HEK293 (cell line): ENCODE results near the gene STK32C.

ENCODE experiments used
- GFI1B ChIP-seq: fragments of 450-650 bp; formaldehyde crosslinking; IDR thresholded peaks from 2 replicates; pipeline ENCODE4 v1.5.1; 2016; ENCODE audit warnings: missing biosample characterization, missing genetic modification characterization
- MYNN ChIP-seq: fragments of 450-650 bp; formaldehyde crosslinking; IDR thresholded peaks from 2 replicates; pipeline ENCODE4 v1.5.1; 2016; ENCODE audit warnings: missing biosample characterization, missing genetic modification characterization, borderline replicate concordance
- YY1 ChIP-seq: fragments of 450-650 bp; formaldehyde crosslinking; IDR thresholded peaks from 2 replicates; pipeline ENCODE4 v1.5.1; 2018; ENCODE audit warnings: missing biosample characterization, missing genetic modification characterization
- ZBTB1 ChIP-seq: fragments of 450-650 bp; formaldehyde crosslinking; IDR thresholded peaks from 2 replicates; pipeline ENCODE4 v1.5.1; 2016; ENCODE audit warnings: missing biosample characterization, missing genetic modification characterization
- ZBTB17 ChIP-seq: fragments of 450-650 bp; formaldehyde crosslinking; IDR thresholded peaks from 2 replicates; pipeline ENCODE4 v1.5.1; 2016; ENCODE audit warnings: missing biosample characterization, missing genetic modification characterization
- ZFHX2 ChIP-seq: fragments of 450-650 bp; formaldehyde crosslinking; conservative IDR thresholded peaks from 2 replicates; pipeline ENCODE4 v1.5.1; 2016; ENCODE audit warnings: missing biosample characterization, missing genetic modification characterization
- ZIC2 ChIP-seq: fragments of 450-650 bp; formaldehyde crosslinking; IDR thresholded peaks from 2 replicates; pipeline ENCODE4 v1.5.1; 2016; ENCODE audit warnings: missing biosample characterization, missing genetic modification characterization
- ZNF10 ChIP-seq: fragments of 450-650 bp; formaldehyde crosslinking; IDR thresholded peaks from 2 replicates; pipeline ENCODE4 v1.5.1; 2017; ENCODE audit warnings: missing biosample characterization, missing genetic modification characterization
- ZNF214 ChIP-seq: fragments of 450-650 bp; formaldehyde crosslinking; IDR thresholded peaks from 2 replicates; pipeline ENCODE4 v1.5.1; 2017; ENCODE audit warnings: missing biosample characterization, mild to moderate bottlenecking, missing genetic modification characterization, borderline replicate concordance
- ZNF221 ChIP-seq: fragments of 450-650 bp; formaldehyde crosslinking; IDR thresholded peaks from 2 replicates; pipeline ENCODE4 v1.5.1; 2017; ENCODE audit warnings: missing biosample characterization, missing genetic modification characterization, borderline replicate concordance
- ZNF394 ChIP-seq: fragments of 450-650 bp; formaldehyde crosslinking; IDR thresholded peaks from 2 replicates; pipeline ENCODE4 v1.5.1; 2016; ENCODE audit warnings: missing biosample characterization, missing genetic modification characterization, mild to moderate bottlenecking, moderate library complexity, borderline replicate concordance
- ZNF423 ChIP-seq: fragments of 450-650 bp; formaldehyde crosslinking; IDR thresholded peaks from 2 replicates; pipeline ENCODE4 v1.5.1; 2016; ENCODE audit warnings: missing biosample characterization, missing genetic modification characterization
- ZNF561 ChIP-seq: fragments of 450-650 bp; IDR thresholded peaks from 2 replicates; pipeline ENCODE4 v1.5.1; 2018; ENCODE audit warnings: missing biosample characterization, missing genetic modification characterization, borderline replicate concordance
- ZNF571 ChIP-seq: fragments of 450-650 bp; formaldehyde crosslinking; IDR thresholded peaks from 2 replicates; pipeline ENCODE4 v1.5.0; 2017; ENCODE audit warnings: missing biosample characterization, missing genetic modification characterization
- ZNF658 ChIP-seq: fragments of 450-650 bp; formaldehyde crosslinking; IDR thresholded peaks from 2 replicates; pipeline ENCODE4; 2016; ENCODE audit warnings: missing biosample characterization, missing genetic modification characterization
- ZNF677 ChIP-seq: fragments of 450-650 bp; IDR thresholded peaks from 2 replicates; pipeline ENCODE4 v1.5.0; 2018; ENCODE audit warnings: missing biosample characterization, mild to moderate bottlenecking, missing genetic modification characterization, moderate library complexity
- TF ChIP-seq, protein P1 (sequence below): fragments of 450-650 bp; formaldehyde crosslinking; IDR thresholded peaks from 2 replicates; pipeline ENCODE4 v1.5.1; 2016; ENCODE audit warnings: missing biosample characterization, missing genetic modification characterization, low read depth
- TF ChIP-seq, protein P2 (sequence below): fragments of 450-650 bp; IDR thresholded peaks from 2 replicates; pipeline ENCODE4 v1.5.1; 2018; ENCODE audit warnings: missing biosample characterization, missing genetic modification characterization
- TF ChIP-seq, protein P3 (sequence below): fragments of 450-650 bp; formaldehyde crosslinking; conservative IDR thresholded peaks from 2 replicates; pipeline ENCODE4 v1.5.1; 2016; ENCODE audit warnings: low read depth, missing biosample characterization, missing genetic modification characterization
- TF ChIP-seq, protein P4 (sequence below): fragments of 450-650 bp; formaldehyde crosslinking; IDR thresholded peaks from 2 replicates; pipeline ENCODE4 v1.5.1; 2017; ENCODE audit warnings: missing biosample characterization, mild to moderate bottlenecking, missing genetic modification characterization, moderate library complexity
- TF ChIP-seq, protein P5 (sequence below): fragments of 450-650 bp; formaldehyde crosslinking; IDR thresholded peaks from 2 replicates; pipeline ENCODE4 v1.5.1; 2016; ENCODE audit warnings: missing biosample characterization, missing genetic modification characterization
- TF ChIP-seq, protein P6 (sequence below): fragments of 450-650 bp; formaldehyde crosslinking; optimal IDR thresholded peaks from 2 replicates; pipeline ENCODE3; 2016; ENCODE audit warnings: missing biosample characterization, mild to moderate bottlenecking, missing genetic modification characterization
- TF ChIP-seq, protein P7 (sequence below): fragments of 450-650 bp; formaldehyde crosslinking; IDR thresholded peaks from 2 replicates; pipeline ENCODE4 v1.5.1; 2016; ENCODE audit warnings: missing biosample characterization, missing genetic modification characterization
- TF ChIP-seq, protein P8 (sequence below): fragments of 450-650 bp; formaldehyde crosslinking; IDR thresholded peaks from 2 replicates; pipeline ENCODE4 v1.5.1; 2017; ENCODE audit warnings: missing biosample characterization, missing genetic modification characterization

STK32C gene

DNA sequence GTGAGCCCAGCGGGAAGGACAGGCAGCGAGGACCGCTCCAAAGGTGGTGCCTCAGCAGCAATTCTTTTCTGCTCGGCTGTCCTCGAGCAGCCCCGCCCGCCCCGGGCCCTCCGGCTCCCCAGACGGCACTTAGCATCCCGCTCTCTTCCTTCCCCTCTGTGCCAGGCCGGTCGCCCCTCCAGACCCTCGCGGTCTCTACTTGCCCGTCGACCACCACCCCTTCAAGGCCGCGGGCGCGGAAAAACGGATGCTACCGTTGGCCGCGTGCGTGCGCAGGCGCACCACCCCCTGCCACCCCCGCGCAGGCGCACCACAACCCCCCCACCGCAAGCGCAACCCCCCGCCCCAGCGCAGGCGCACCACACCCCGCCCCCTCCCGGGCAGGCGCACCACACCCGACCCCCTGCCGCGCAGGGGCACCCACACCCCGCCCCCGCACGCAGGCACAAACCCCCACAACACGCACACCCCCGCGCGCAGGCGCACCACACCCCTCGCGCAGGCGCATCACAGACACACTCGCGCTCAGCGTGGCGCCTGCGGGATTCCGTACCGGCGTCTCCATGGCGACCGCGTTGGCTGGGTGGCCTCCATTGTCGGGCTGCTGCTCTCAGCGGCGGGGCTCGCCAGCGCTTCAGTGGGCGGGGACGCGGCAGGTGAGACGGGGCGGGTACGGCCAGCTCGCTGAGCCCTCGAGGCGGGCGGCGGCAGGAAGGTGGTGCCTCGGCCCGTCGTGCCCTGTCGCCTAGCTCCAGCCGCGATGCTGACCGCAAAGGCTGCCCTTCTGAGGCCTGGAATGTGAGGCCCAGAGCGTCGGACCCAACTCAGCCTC is 24.1 kb upstream of the STK32C start, which contains the start of gene LRRC27 (continued):
- TF ChIP-seq ZNF214 (tag by site-specific recombination) = no peak
- TF ChIP-seq, protein P1, sequence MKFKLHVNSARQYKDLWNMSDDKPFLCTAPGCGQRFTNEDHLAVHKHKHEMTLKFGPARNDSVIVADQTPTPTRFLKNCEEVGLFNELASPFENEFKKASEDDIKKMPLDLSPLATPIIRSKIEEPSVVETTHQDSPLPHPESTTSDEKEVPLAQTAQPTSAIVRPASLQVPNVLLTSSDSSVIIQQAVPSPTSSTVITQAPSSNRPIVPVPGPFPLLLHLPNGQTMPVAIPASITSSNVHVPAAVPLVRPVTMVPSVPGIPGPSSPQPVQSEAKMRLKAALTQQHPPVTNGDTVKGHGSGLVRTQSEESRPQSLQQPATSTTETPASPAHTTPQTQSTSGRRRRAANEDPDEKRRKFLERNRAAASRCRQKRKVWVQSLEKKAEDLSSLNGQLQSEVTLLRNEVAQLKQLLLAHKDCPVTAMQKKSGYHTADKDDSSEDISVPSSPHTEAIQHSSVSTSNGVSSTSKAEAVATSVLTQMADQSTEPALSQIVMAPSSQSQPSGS (tag by site-specific recombination) = no peak
- TF ChIP-seq, protein P2, sequence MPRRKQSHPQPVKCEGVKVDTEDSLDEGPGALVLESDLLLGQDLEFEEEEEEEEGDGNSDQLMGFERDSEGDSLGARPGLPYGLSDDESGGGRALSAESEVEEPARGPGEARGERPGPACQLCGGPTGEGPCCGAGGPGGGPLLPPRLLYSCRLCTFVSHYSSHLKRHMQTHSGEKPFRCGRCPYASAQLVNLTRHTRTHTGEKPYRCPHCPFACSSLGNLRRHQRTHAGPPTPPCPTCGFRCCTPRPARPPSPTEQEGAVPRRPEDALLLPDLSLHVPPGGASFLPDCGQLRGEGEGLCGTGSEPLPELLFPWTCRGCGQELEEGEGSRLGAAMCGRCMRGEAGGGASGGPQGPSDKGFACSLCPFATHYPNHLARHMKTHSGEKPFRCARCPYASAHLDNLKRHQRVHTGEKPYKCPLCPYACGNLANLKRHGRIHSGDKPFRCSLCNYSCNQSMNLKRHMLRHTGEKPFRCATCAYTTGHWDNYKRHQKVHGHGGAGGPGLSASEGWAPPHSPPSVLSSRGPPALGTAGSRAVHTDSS (tag by site-specific recombination) = no peak
- TF ChIP-seq ZNF658 (tag by site-specific recombination) = no peak
- TF ChIP-seq, protein P3, sequence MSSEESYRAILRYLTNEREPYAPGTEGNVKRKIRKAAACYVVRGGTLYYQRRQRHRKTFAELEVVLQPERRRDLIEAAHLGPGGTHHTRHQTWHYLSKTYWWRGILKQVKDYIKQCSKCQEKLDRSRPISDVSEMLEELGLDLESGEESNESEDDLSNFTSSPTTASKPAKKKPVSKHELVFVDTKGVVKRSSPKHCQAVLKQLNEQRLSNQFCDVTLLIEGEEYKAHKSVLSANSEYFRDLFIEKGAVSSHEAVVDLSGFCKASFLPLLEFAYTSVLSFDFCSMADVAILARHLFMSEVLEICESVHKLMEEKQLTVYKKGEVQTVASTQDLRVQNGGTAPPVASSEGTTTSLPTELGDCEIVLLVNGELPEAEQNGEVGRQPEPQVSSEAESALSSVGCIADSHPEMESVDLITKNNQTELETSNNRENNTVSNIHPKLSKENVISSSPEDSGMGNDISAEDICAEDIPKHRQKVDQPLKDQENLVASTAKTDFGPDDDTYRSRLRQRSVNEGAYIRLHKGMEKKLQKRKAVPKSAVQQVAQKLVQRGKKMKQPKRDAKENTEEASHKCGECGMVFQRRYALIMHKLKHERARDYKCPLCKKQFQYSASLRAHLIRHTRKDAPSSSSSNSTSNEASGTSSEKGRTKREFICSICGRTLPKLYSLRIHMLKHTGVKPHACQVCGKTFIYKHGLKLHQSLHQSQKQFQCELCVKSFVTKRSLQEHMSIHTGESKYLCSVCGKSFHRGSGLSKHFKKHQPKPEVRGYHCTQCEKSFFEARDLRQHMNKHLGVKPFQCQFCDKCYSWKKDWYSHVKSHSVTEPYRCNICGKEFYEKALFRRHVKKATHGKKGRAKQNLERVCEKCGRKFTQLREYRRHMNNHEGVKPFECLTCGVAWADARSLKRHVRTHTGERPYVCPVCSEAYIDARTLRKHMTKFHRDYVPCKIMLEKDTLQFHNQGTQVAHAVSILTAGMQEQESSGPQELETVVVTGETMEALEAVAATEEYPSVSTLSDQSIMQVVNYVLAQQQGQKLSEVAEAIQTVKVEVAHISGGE = peak; percentile 30; the same call in 1 of the 2 replicates
- TF ChIP-seq ZBTB1 = no peak
- TF ChIP-seq ZIC2 (tag by site-specific recombination) = peak; percentile 62
- TF ChIP-seq, protein P4, sequence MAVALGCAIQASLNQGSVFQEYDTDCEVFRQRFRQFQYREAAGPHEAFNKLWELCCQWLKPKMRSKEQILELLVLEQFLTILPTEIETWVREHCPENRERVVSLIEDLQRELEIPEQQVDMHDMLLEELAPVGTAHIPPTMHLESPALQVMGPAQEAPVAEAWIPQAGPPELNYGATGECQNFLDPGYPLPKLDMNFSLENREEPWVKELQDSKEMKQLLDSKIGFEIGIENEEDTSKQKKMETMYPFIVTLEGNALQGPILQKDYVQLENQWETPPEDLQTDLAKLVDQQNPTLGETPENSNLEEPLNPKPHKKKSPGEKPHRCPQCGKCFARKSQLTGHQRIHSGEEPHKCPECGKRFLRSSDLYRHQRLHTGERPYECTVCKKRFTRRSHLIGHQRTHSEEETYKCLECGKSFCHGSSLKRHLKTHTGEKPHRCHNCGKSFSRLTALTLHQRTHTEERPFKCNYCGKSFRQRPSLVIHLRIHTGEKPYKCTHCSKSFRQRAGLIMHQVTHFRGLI (tag by site-specific recombination) = peak; percentile 73
- peak; percentile 98 for TF ChIP-seq ZFHX2 (tag by site-specific recombination)
- TF ChIP-seq, protein P5, sequence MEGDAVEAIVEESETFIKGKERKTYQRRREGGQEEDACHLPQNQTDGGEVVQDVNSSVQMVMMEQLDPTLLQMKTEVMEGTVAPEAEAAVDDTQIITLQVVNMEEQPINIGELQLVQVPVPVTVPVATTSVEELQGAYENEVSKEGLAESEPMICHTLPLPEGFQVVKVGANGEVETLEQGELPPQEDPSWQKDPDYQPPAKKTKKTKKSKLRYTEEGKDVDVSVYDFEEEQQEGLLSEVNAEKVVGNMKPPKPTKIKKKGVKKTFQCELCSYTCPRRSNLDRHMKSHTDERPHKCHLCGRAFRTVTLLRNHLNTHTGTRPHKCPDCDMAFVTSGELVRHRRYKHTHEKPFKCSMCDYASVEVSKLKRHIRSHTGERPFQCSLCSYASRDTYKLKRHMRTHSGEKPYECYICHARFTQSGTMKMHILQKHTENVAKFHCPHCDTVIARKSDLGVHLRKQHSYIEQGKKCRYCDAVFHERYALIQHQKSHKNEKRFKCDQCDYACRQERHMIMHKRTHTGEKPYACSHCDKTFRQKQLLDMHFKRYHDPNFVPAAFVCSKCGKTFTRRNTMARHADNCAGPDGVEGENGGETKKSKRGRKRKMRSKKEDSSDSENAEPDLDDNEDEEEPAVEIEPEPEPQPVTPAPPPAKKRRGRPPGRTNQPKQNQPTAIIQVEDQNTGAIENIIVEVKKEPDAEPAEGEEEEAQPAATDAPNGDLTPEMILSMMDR (tag by site-specific recombination) = peak; percentile 22; the same call in 1 of the 2 replicates
- TF ChIP-seq, protein P6, sequence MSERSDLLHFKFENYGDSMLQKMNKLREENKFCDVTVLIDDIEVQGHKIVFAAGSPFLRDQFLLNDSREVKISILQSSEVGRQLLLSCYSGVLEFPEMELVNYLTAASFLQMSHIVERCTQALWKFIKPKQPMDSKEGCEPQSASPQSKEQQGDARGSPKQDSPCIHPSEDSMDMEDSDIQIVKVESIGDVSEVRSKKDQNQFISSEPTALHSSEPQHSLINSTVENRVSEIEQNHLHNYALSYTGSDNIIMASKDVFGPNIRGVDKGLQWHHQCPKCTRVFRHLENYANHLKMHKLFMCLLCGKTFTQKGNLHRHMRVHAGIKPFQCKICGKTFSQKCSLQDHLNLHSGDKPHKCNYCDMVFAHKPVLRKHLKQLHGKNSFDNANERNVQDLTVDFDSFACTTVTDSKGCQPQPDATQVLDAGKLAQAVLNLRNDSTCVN (tag by site-specific recombination) = peak; percentile 89
- TF ChIP-seq ZNF10 (tag by site-specific recombination) = peak; percentile 49; the same call in 1 of the 2 replicates
- TF ChIP-seq ZNF677 (tag by site-specific recombination) = no peak
- no peak for TF ChIP-seq GFI1B (tag by site-specific recombination)
- TF ChIP-seq ZNF571 (tag by site-specific recombination) = no peak
- TF ChIP-seq ZNF561 (tag by site-specific recombination) = peak; percentile 37; the same call in 1 of the 2 replicates
- 0 out of 2 replicates have a peak, but pooled peaks have one; percentile 16 for TF ChIP-seq ZBTB17 (tag by site-specific recombination)
- peak; percentile 34; the same call in 1 of the 2 replicates for TF ChIP-seq ZNF394 (tag by site-specific recombination)
- TF ChIP-seq ZNF221 (tag by site-specific recombination) = no peak
- TF ChIP-seq, protein P7, sequence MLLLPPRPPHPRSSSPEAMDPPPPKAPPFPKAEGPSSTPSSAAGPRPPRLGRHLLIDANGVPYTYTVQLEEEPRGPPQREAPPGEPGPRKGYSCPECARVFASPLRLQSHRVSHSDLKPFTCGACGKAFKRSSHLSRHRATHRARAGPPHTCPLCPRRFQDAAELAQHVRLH (tag by site-specific recombination) = peak; percentile 72; the same call in 1 of the 2 replicates
- TF ChIP-seq, protein P8, sequence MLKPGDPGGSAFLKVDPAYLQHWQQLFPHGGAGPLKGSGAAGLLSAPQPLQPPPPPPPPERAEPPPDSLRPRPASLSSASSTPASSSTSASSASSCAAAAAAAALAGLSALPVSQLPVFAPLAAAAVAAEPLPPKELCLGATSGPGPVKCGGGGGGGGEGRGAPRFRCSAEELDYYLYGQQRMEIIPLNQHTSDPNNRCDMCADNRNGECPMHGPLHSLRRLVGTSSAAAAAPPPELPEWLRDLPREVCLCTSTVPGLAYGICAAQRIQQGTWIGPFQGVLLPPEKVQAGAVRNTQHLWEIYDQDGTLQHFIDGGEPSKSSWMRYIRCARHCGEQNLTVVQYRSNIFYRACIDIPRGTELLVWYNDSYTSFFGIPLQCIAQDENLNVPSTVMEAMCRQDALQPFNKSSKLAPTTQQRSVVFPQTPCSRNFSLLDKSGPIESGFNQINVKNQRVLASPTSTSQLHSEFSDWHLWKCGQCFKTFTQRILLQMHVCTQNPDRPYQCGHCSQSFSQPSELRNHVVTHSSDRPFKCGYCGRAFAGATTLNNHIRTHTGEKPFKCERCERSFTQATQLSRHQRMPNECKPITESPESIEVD (tag by site-specific recombination) = no peak
- peak; percentile 69; the same call in 1 of the 2 replicates for TF ChIP-seq YY1 (tag by site-specific recombination)
- peak; percentile 63; the same call in 1 of the 2 replicates for TF ChIP-seq ZNF423
- peak; percentile 58; the same call in 1 of the 2 replicates for TF ChIP-seq MYNN (tag by site-specific recombination)
